HG03460 (cell line): ENCODE measurements around the gene PNLIPRP3.
"Not testable (repeated sequence)": the region's sequence is repeated elsewhere in the genome, so short reads cannot be mapped to it uniquely, and the experiment has no call there.

Experiments
- ATAC-seq: cut with Tn5 transposase; IDR thresholded peaks from one replicate; pipeline ENCODE4 v1.9.1; 2021; ENCODE audit not compliant: unreplicated experiment

Gene PNLIPRP3

GRCh38 chr10:116427671-116428070, at the start of gene PNLIPRP3:
Gene PNLIPRP3, plus strand, starts transcription at chr10:116427847. Its CDS starts 166 bp downstream, at chr10:116428013.
- ATAC-seq: no peak

DNA sequence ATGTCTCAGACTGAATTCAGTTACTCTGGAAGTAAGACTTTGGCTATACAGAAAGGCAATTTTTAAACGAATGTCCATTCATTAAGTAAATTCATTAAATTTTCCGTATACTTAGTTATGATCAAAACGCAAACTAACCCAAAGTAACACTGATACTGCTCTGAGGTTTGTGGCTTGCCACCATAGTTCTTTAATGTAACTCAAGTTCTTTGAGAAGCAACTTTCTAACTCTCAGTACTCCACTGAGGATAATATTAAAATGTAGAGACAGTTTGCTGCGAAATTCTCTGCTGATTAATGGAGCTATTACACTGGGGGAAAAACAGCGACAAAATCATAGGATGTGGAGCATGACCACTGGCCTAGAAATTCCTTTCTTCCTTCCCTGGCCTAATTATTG, 45.4 kb upstream of the PNLIPRP3 start:
- no peak for ATAC-seq

GRCh38 chr10:116385311-116385710, 42.3 kb upstream of the PNLIPRP3 start:
- no peak for ATAC-seq

GRCh38 chr10:116385994-116386809, 41.4 kb upstream of the PNLIPRP3 start:
- no peak for ATAC-seq

GRCh38 chr10:116393246-116393831, 34.3 kb upstream of the PNLIPRP3 start:
- ATAC-seq: not testable (repeated sequence)

GRCh38 chr10:116395223-116395985, 32.2 kb upstream of the PNLIPRP3 start:
- ATAC-seq: no peak

GRCh38 chr10:116398224-116398623, 29.4 kb upstream of the PNLIPRP3 start:
- no peak for ATAC-seq

DNA sequence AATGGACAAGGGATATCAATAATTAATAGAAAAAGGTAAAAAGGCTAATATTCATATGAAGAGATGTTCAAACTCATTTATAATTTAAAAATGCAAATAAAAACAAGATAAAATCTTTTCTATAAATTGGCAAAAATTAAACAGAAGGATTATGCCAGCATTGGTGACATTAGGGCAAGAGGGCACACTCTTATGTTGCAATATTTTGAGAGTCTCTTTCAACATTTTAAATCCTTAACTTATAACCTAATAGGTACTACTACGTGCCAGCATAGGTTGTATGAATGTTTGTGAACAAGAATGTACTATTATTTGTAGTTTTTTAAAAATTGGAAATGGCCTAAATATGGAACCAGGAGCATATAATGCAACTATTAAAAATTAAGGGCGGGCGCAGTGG, 24.8 kb upstream of the PNLIPRP3 start:
- ATAC-seq: no peak

- ATAC-seq: no peak
Measured at GRCh38 chr10:116403740-116404250, 23.9 kb upstream of the PNLIPRP3 start.

- no peak for ATAC-seq
Measured at GRCh38 chr10:116408719-116409118, 18.9 kb upstream of the PNLIPRP3 start.

GRCh38 chr10:116410351-116410750, 17.3 kb upstream of the PNLIPRP3 start:
- ATAC-seq: no peak

GRCh38 chr10:116417821-116418220, 9.8 kb upstream of the PNLIPRP3 start:
- ATAC-seq: no peak

- ATAC-seq: no peak
Measured at GRCh38 chr10:116418389-116418788, 9.3 kb upstream of the PNLIPRP3 start.

DNA sequence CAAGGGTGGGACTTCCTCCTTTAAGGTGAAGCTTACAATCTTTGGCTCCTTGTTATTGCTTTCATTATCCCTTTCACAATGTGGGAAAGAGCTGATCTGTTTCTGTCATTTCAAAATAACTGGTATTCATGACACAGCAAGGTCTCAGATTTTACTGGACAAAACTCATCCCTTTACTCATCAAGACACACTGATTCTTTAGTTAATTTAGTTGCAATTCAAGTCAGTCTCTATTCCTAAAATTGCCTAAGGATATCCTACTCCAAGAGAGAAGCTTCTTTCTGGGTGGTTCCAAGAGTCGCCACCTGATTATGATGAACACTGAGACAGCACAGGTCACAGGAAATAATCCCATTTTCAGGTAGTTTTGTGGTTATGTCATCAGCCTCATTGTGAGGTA, 5.8 kb upstream of the PNLIPRP3 start:
- ATAC-seq: no peak

GRCh38 chr10:116429288-116429977, 1.8 kb downstream of the PNLIPRP3 start:
- no peak for ATAC-seq

DNA sequence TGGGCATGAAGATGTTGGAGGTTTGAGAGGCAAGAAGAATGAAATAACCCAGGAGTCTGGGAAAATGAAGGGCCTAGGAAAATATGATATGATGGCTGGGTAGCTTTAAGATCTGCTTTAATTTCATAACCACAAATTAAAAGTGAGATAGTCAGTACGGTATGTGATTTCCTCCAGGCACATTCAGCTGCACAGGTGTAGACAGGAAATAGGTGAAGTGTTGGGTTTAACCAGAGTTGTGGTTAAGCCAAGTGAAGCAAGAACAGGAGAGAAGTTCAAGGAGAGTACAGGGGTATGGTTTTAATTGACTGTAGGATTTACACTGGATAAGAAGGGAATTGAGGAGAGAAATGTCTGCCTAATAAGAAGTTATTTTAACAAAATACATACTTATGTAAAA, 2.6 kb downstream of the PNLIPRP3 start:
- ATAC-seq: no peak

- no peak for ATAC-seq
Measured at GRCh38 chr10:116431598-116431997, 4.0 kb downstream of the PNLIPRP3 start.

DNA sequence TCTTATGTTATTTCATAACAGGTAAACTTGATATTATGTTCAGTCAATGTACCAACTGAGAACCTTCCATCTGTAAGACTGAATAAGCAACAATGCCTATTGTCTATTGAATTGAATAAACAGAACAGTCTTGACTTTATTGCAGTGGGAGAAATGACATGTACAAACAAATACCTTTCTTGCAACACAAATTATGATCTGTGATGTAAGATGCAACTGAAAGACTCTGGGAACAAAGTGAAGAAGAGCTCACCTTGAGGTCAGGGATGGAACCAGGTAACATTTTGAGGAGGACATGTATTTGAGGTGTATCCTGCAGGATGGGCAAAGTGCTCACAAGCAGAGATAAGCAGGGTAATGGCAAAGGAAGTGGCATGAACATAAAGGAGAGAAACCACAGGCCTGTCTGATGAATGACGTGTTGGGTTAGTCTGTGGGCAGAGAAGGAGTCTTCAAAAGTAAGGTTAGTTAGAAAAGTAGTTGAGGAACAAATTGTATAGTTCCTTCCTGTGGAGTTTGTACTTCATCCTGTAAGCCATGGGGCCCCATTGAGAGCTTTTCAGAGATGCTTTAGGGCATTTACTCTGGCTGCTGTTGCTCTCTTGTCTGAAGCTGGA, 9.5 kb downstream of the PNLIPRP3 start:
- no peak for ATAC-seq

- ATAC-seq: no peak
Measured at GRCh38 chr10:116440330-116441030, 12.8 kb downstream of the PNLIPRP3 start.
